RKO (cell line): Measurements from ENCODE around the gene TMEM183A.
"Not testable (repeated sequence)": the region's sequence is repeated elsewhere in the genome, so short reads cannot be mapped to it uniquely, and the experiment has no call there.

ENCODE experiments used
- DNase-seq: peaks from one replicate; pipeline ENCODE4 v3.0.0-alpha.2; 2016; ENCODE audit warnings: low spot score

Gene TMEM183A

GRCh38 chr1:203006948-203007871 is at the start of gene TMEM183A:
TSS of gene TMEM183A (plus strand) at chr1:203007374. CDS start at chr1:203007466, 92 bp downstream.
- DNase-seq = peak; percentile 97

- DNase-seq = peak; percentile 86
Observed at GRCh38 chr1:202957733-202958543, 49.2 kb upstream of the TMEM183A start, which contains the start of gene ADIPOR1. TSS of gene ADIPOR1 (minus strand) at chr1:202958312. CDS start at chr1:202951070, 7,242 bp downstream.

GRCh38 chr1:202958544-202959275 is 48.5 kb upstream of the TMEM183A start:
- no peak for DNase-seq

GRCh38 chr1:202959276-202959620 is 47.9 kb upstream of the TMEM183A start:
- peak; percentile 75 for DNase-seq

GRCh38 chr1:202961220-202961880 is 45.8 kb upstream of the TMEM183A start:
- DNase-seq = no peak

GRCh38 chr1:202964791-202965410 is 42.3 kb upstream of the TMEM183A start:
- DNase-seq = no peak

GRCh38 chr1:202965422-202965821 is 41.8 kb upstream of the TMEM183A start:
- DNase-seq = no peak

GRCh38 chr1:202966006-202966898 is 40.9 kb upstream of the TMEM183A start:
- no peak for DNase-seq

GRCh38 chr1:202967684-202968281 is 39.4 kb upstream of the TMEM183A start:
- no peak for DNase-seq

GRCh38 chr1:202968351-202968750 is 38.8 kb upstream of the TMEM183A start:
- DNase-seq = no peak

- peak; percentile 82 for DNase-seq
Observed at GRCh38 chr1:202968895-202969295, 38.3 kb upstream of the TMEM183A start.

GRCh38 chr1:202972046-202972445 is 35.1 kb upstream of the TMEM183A start:
- no peak for DNase-seq

- DNase-seq = no peak
Observed at GRCh38 chr1:202974856-202975255, 32.3 kb upstream of the TMEM183A start.

GRCh38 chr1:202976633-202977032 is 30.5 kb upstream of the TMEM183A start:
- DNase-seq = no peak

- DNase-seq = no peak
Observed at GRCh38 chr1:202979459-202979858, 27.7 kb upstream of the TMEM183A start.

GRCh38 chr1:202981939-202982338 is 25.2 kb upstream of the TMEM183A start:
- DNase-seq = no peak

GRCh38 chr1:202982715-202983430 is 24.3 kb upstream of the TMEM183A start:
- DNase-seq = no peak

GRCh38 chr1:202986120-202986519 is 21.1 kb upstream of the TMEM183A start:
- not testable (repeated sequence) for DNase-seq

GRCh38 chr1:202987255-202987654 is 19.9 kb upstream of the TMEM183A start:
- no peak for DNase-seq
